ENCODE measurements around the gene SLAMF1.

Gene SLAMF1

DNA sequence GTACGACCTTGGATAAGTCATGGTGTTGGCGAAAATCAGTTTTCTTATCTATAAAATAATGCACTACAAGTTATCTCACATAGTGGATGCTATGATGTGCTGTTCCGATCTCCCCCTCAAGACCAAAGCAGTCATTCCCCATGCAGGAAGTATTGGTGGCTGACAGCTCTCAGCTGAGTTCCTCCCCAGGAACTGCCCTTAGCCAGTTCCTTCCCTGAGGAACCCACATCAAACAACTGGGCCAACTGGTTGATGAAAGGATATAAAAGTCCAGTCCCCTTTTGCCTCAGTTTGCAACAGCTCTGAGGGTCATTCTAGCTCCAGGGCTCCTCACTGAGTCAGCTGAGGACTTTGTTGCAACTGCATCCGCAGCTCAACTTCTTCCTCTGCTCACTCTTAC is 16.1 kb upstream of the SLAMF1 start:
- peaks cover 17% of the 10 kb centered on the region; the same call in 1 of the 2 replicates for H3K9me3 ChIP-seq (ENCODE audit: insufficient read depth, low read length)
- no peak for DNase-seq (ENCODE audit: low read depth, low spot score)
- no peak for TF ChIP-seq ZNF274 (IDR thresholded peaks at IDR 0.05; ENCODE audit: low read depth, low read length)
- TF ChIP-seq YY1 (IDR thresholded peaks at IDR 0.05; ENCODE audit: insufficient read depth, insufficient read length): no peak
- TF ChIP-seq SUZ12 (IDR thresholded peaks at IDR 0.05; ENCODE audit: extremely low read depth, insufficient read depth, insufficient read length): no peak
- H3K27me3 ChIP-seq (ENCODE audit: insufficient read depth, insufficient read length): no peaks in the 10 kb centered on the region
- no peaks in the 10 kb centered on the region for H3K4me1 ChIP-seq (ENCODE audit: insufficient read depth, insufficient read length)
- H3K36me3 ChIP-seq (ENCODE audit: insufficient read depth, insufficient read length, low read length): no peaks in the 10 kb centered on the region
- no peak overlapping the region for H3K9ac ChIP-seq (ENCODE audit: insufficient read length, low read depth)
- no peak overlapping the region for H3K4me3 ChIP-seq (ENCODE audit: insufficient read length, low read depth)

DNA sequence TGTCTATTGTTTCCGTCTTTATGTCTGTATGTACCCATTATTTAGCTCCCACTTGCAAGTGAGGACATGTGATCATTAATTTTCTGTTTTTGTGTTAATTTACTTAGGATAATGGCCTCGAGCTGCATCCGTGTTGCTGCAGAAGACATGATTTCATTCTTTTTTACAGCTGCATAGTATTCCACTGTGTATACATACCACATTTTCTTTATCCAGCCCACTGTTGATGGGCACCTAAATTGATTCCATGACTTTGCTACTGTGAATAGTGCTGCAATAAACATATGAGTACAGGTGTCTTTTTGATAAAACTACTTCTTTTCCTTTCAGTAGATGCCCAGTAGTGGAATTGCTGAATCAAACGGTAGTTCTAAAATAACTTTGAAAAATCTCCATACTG is 12.7 kb upstream of the SLAMF1 start:
- no peak for TF ChIP-seq YY1 (IDR thresholded peaks at IDR 0.05; ENCODE audit: insufficient read depth, insufficient read length)
- no peak for TF ChIP-seq SUZ12 (IDR thresholded peaks at IDR 0.05; ENCODE audit: extremely low read depth, insufficient read depth, insufficient read length)
- no peak for TF ChIP-seq ZNF274 (IDR thresholded peaks at IDR 0.05; ENCODE audit: low read depth, low read length)
- DNase-seq (ENCODE audit: low read depth, low spot score): no peak
- Histone ChIP-seq H3K9me3 (ENCODE audit: insufficient read depth, low read length) (0 out of 2 replicates have a peak, but pooled peaks cover 7% of the 10 kb centered on the region), H3K36me3 (ENCODE audit: insufficient read depth, insufficient read length, low read length) (no peaks in the 10 kb centered on the region), H3K4me3 (ENCODE audit: insufficient read length, low read depth) (no peak overlapping the region), H3K27me3 (ENCODE audit: insufficient read depth, insufficient read length) (no peaks in the 10 kb centered on the region), H3K9ac (ENCODE audit: insufficient read length, low read depth) (no peak overlapping the region), H3K4me1 (ENCODE audit: insufficient read depth, insufficient read length) (no peaks in the 10 kb centered on the region)

DNA sequence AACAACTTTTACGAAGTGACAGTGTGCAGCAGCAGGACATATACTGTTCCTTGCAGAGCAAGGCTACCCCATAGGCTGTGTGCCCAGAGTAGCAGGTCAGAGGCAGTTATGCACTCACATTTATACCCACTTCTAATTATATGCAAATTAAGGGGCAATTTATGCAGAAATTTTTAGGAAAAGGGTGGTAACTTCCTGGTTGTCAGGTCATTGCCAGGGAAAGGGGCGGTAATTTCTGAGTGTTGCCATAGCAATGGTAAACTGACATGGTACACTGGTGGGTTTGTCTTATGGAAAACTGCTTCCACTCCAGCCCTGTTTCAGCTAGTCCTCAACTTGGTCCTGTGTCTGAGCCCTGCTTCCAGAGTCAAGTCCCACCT is 12.0 kb upstream of the SLAMF1 start:
- Histone ChIP-seq H3K4me1 (ENCODE audit: insufficient read depth, insufficient read length) (peaks cover 6% of the 10 kb centered on the region), H3K36me3 (ENCODE audit: insufficient read depth, insufficient read length, low read length) (no peaks in the 10 kb centered on the region), H3K4me3 (ENCODE audit: insufficient read length, low read depth) (no peak overlapping the region), H3K9me3 (ENCODE audit: insufficient read depth, low read length) (0 out of 2 replicates have a peak, but pooled peaks cover 7% of the 10 kb centered on the region), H3K9ac (ENCODE audit: insufficient read length, low read depth) (no peak overlapping the region), H3K27me3 (ENCODE audit: insufficient read depth, insufficient read length) (no peaks in the 10 kb centered on the region)
- no peak for TF ChIP-seq YY1 (IDR thresholded peaks at IDR 0.05; ENCODE audit: insufficient read depth, insufficient read length)
- TF ChIP-seq SUZ12 (IDR thresholded peaks at IDR 0.05; ENCODE audit: extremely low read depth, insufficient read depth, insufficient read length): no peak
- no peak for TF ChIP-seq ZNF274 (IDR thresholded peaks at IDR 0.05; ENCODE audit: low read depth, low read length)
- no peak for DNase-seq (ENCODE audit: low read depth, low spot score)

DNA sequence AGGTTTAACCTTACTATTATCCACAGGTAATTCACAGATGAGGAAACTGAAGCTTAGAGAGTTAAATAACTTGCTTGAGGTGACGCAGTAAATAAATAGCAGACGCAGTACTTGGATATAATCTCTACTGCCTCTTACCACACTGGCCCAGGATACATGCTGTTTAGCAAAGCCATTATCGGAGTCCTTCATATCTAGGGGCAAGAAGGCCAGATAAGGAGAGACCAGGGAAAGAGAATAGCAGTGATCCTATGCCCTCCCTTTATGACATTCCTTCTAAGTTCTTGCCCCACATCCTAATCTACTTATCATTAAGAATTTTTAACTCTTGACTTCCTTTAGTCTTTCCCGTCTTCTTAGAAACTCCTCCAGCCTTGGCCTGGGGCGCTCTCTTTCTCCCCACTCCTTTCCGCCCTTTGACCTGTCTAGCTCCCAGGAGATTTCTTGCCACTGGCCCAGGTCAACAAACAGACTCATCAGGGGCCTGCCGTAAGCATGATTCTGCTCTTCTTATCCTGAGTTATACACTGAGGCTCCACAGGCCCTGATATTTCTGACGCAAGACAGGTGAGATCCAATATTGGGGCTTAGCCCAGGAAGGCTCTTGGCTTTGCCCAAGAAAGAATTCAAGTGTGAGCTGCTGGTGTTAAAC is 11.4 kb upstream of the SLAMF1 start:
- Histone ChIP-seq H3K4me1 (ENCODE audit: insufficient read depth, insufficient read length) (peaks cover 11% of the 10 kb centered on the region), H3K9ac (ENCODE audit: insufficient read length, low read depth) (no peak overlapping the region), H3K4me3 (ENCODE audit: insufficient read length, low read depth) (no peak overlapping the region), H3K36me3 (ENCODE audit: insufficient read depth, insufficient read length, low read length) (no peaks in the 10 kb centered on the region), H3K9me3 (ENCODE audit: insufficient read depth, low read length) (0 out of 2 replicates have a peak, but pooled peaks cover 7% of the 10 kb centered on the region), H3K27me3 (ENCODE audit: insufficient read depth, insufficient read length) (no peaks in the 10 kb centered on the region)
- DNase-seq (ENCODE audit: low read depth, low spot score): no peak
- TF ChIP-seq SUZ12 (IDR thresholded peaks at IDR 0.05; ENCODE audit: extremely low read depth, insufficient read depth, insufficient read length): no peak
- no peak for TF ChIP-seq ZNF274 (IDR thresholded peaks at IDR 0.05; ENCODE audit: low read depth, low read length)
- TF ChIP-seq YY1 (IDR thresholded peaks at IDR 0.05; ENCODE audit: insufficient read depth, insufficient read length): no peak

DNA sequence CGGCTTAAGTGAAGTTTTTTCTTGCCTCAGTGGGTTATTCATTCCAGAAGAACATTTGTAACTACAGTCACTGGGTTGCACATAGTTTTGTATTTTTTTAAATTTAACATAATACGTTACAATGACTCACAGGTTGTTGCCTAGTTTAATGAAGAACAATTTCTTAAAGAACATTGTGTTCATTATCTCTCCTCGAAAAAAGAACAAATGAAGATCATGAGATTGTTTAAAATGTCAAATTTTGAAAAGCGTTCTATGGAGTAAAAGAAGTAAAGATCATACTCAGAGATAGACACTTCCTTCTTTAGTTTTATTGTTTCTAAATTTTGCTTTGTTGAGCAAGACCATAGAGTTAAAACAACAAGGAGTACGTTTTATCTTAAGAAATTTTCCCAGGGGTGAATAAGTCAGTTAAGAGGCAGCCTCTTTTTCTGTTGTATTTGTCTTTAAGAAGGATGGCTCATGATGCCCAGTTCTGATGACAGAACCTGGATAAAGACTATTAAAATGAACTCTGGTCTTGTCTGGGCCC is 10.5 kb upstream of the SLAMF1 start:
- no peak for TF ChIP-seq YY1 (IDR thresholded peaks at IDR 0.05; ENCODE audit: insufficient read depth, insufficient read length)
- no peak for TF ChIP-seq SUZ12 (IDR thresholded peaks at IDR 0.05; ENCODE audit: extremely low read depth, insufficient read depth, insufficient read length)
- TF ChIP-seq ZNF274 (IDR thresholded peaks at IDR 0.05; ENCODE audit: low read depth, low read length): no peak
- Histone ChIP-seq H3K4me3 (ENCODE audit: insufficient read length, low read depth) (no peak overlapping the region), H3K4me1 (ENCODE audit: insufficient read depth, insufficient read length) (peaks cover 13% of the 10 kb centered on the region), H3K9me3 (ENCODE audit: insufficient read depth, low read length) (0 out of 2 replicates have a peak, but pooled peaks cover 7% of the 10 kb centered on the region), H3K27me3 (ENCODE audit: insufficient read depth, insufficient read length) (no peaks in the 10 kb centered on the region), H3K9ac (ENCODE audit: insufficient read length, low read depth) (no peak overlapping the region), H3K36me3 (ENCODE audit: insufficient read depth, insufficient read length, low read length) (no peaks in the 10 kb centered on the region)
- DNase-seq (ENCODE audit: low read depth, low spot score): no peak

DNA sequence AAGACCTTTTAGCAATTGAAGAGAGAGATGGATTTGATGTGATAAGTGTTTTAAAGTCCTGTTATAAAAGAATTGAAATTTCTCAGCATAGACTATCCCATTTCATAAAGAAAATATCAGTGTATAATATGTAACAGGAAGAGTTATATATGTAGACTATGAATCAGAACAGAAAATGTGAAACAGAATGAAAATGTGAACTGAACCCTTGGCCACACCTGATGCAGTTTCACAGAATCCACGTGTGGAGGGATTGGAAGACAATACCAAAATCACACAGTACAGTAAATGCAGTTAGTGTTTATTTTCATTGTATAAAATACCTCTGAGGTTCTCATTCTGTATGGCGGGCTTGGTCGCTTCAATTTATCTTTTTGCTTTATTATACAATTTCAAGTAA is 9.9 kb upstream of the SLAMF1 start:
- DNase-seq (ENCODE audit: low read depth, low spot score): no peak
- no peak overlapping the region for H3K4me3 ChIP-seq (ENCODE audit: insufficient read length, low read depth)
- no peak for TF ChIP-seq SUZ12 (IDR thresholded peaks at IDR 0.05; ENCODE audit: extremely low read depth, insufficient read depth, insufficient read length)
- no peak for TF ChIP-seq ZNF274 (IDR thresholded peaks at IDR 0.05; ENCODE audit: low read depth, low read length)
- no peak for TF ChIP-seq YY1 (IDR thresholded peaks at IDR 0.05; ENCODE audit: insufficient read depth, insufficient read length)
- H3K4me1 ChIP-seq (ENCODE audit: insufficient read depth, insufficient read length): peaks cover 13% of the 10 kb centered on the region
- H3K9me3 ChIP-seq (ENCODE audit: insufficient read depth, low read length): 0 out of 2 replicates have a peak, but pooled peaks cover 7% of the 10 kb centered on the region
- H3K36me3 ChIP-seq (ENCODE audit: insufficient read depth, insufficient read length, low read length): no peaks in the 10 kb centered on the region
- H3K9ac ChIP-seq (ENCODE audit: insufficient read length, low read depth): no peak overlapping the region
- H3K27me3 ChIP-seq (ENCODE audit: insufficient read depth, insufficient read length): no peaks in the 10 kb centered on the region

DNA sequence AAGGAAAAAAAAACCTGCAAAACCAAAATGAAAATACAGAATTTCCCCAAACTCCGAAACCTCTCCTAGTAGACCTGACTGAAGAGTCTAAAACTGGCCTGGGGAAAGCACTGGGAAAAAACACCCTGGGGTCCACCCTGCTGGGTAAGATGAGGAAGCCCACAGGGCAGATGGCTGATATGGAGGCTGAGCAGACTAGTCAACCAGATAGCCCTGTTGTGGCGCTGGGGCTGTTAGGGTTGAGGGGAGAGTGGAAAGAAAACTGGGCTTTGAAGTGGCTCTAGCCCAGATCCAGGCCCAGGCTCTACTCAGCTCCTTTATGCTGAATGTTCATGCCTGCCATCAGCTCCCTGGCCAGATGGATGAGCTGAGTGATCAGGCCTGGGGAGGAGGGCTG is 6.8 kb upstream of the SLAMF1 start:
- no peak for TF ChIP-seq YY1 (IDR thresholded peaks at IDR 0.05; ENCODE audit: insufficient read depth, insufficient read length)
- no peak for TF ChIP-seq SUZ12 (IDR thresholded peaks at IDR 0.05; ENCODE audit: extremely low read depth, insufficient read depth, insufficient read length)
- TF ChIP-seq ZNF274 (IDR thresholded peaks at IDR 0.05; ENCODE audit: low read depth, low read length): no peak
- Histone ChIP-seq H3K9ac (ENCODE audit: insufficient read length, low read depth) (no peak overlapping the region), H3K4me3 (ENCODE audit: insufficient read length, low read depth) (no peak overlapping the region), H3K9me3 (ENCODE audit: insufficient read depth, low read length) (peaks cover 11% of the 10 kb centered on the region; the same call in 1 of the 2 replicates), H3K36me3 (ENCODE audit: insufficient read depth, insufficient read length, low read length) (no peaks in the 10 kb centered on the region), H3K4me1 (ENCODE audit: insufficient read depth, insufficient read length) (peaks cover 13% of the 10 kb centered on the region), H3K27me3 (ENCODE audit: insufficient read depth, insufficient read length) (no peaks in the 10 kb centered on the region)
- DNase-seq (ENCODE audit: low read depth, low spot score): no peak

Data from NT2/D1 (cell line).